Esophagus muscularis mucosa (tissue), 4 donors: ENCODE results near the gene E2F6. TPM values are rescaled to one million over a fixed set of nuclear protein-coding genes. Genes with fewer than 3 reads are reported as not detected.

ENCODE experiments used
- DNase-seq: peaks from one replicate; pipeline ENCODE4 v3.0.0-alpha.2; 2017; ENCODE audit errors: extremely low spot score
- H3K27ac ChIP-seq, 4 donors: fragments of 200-600 bp; sonication (generic); replicated peaks in 1 of 4; 1 replicate in 3 of 4; 2 replicates in 1 of 4; pipeline ENCODE4 v1.5.1; 2016 to 2019; ENCODE audit warnings: mild to moderate bottlenecking in 1 of 4
- H3K27me3 ChIP-seq, 4 donors: fragments of 200-600 bp; sonication (generic); one replicate each; pipeline versions ENCODE4 v1.5.1 to v1.6.0; 2016 to 2019
- H3K36me3 ChIP-seq, 4 donors: fragments of 200-600 bp; sonication (generic); one replicate each; pipeline ENCODE4 v1.5.1; 2016 to 2019
- H3K4me1 ChIP-seq, 4 donors: fragments of 200-600 bp; sonication (generic); one replicate each; pipeline ENCODE4 v1.5.1; 2016 to 2019
- H3K4me3 ChIP-seq, 4 donors: fragments of 200-600 bp; sonication (generic); 1 replicate in 2 of 4; 2 replicates in 2 of 4; pipeline ENCODE4 v1.5.1; 2016 to 2019; ENCODE audit warnings: mild to moderate bottlenecking in 4 of 4, moderate library complexity in 1 of 4
- H3K9me3 ChIP-seq, 4 donors: fragments of 200-600 bp; sonication (generic); 1 replicate in 3 of 4; 2 replicates in 1 of 4; pipeline ENCODE4 v1.5.1; 2016 to 2019
- EP300 ChIP-seq: sonication (generic); formaldehyde crosslinking; IDR thresholded peaks from one replicate; pipeline ENCODE4 v1.6.1; 2017; ENCODE audit warnings: antibody characterized with exemption
- POLR2A ChIP-seq: fragments of 450-650 bp; IDR thresholded peaks from one replicate; pipeline ENCODE4 v1.6.1; 2017; ENCODE audit warnings: antibody characterized with exemption, moderate library complexity, mild to moderate bottlenecking, low read depth
- POLR2AphosphoS5 ChIP-seq, 2 donors: sonication (generic); formaldehyde crosslinking; IDR thresholded peaks; one replicate each; pipeline ENCODE4 v1.6.1; 2017; ENCODE audit warnings: antibody characterized with exemption in 2 of 2
- WGBS: methylation state at CpG from one replicate; pipeline ENCODE4 v1.1.5; 2018; 5-methylcytosine and 5-hydroxymethylcytosine counted together
- intact Hi-C: fragments of 100-400 bp; cut with DNase I; formaldehyde crosslinking; loops from one replicate; pipeline ENCODE4 v1.15.1; 2023
- total RNA-seq, 4 donors: library from RNA; depleted of rRNA; stranded (reverse); fragments of >200 nt; gene quantifications; one replicate each; pipeline versions ENCODE4 v1.1.0 to v1.2.1, GENCODE V29; 2016
- TF ChIP-seq, protein P1 (sequence below), 3 experiments: fragments of 200-600 bp in 2 of 3; fragments of 450-650 bp in 1 of 3; sonication (generic) in 2 of 3; IDR thresholded peaks; one replicate each; pipeline ENCODE4 v1.5.1; 2017 to 2019; ENCODE audit warnings: antibody characterized with exemption in 3 of 3, mild to moderate bottlenecking in 2 of 3, moderate library complexity in 1 of 3

E2F6 gene
- total RNA-seq, 4 donors from 2014 or later, result 10.9 to 18.0 (median 17.0) TPM

DNA sequence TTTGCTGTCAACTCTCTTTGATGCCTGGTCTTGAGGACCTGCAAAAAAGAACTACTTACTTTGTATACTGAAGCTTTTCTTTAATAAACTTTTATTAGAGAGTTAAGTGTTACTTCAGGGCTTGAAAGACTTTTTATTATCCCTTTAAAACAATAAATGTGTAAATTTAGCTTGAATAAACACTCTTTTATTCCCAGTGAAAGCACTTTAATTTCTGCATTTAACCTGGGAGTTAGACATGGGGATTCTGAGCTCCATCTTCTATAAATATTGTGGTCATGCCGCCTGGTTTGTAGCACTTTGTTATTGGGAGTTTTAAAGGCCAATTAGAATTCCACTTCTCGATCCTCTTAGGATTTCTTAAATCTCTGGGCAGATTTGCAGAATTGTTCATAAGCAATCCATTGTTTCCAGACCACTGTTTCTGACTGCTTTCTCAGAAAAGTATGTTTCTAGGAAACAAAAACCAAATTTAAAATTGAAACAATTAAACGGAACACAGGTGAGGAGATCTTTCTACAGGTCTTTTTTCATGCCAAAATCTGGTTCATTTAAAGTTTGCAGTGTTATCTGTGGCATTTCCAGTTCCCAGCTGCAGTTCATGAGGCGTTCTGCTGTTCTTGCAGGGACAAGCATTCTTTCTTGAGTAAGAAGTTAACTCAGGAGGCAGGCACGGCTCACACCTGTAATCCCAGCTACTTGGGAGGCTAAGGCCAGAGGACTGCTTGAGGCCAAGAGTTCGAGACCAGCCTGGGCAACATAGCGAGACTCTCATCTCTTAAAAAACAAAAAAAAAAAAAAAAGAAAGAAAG lies 18.1 kb upstream of the E2F6 start:
- TF ChIP-seq POLR2AphosphoS5 (IDR thresholded peaks at IDR 0.05), result no peak
- TF ChIP-seq EP300, result no peak
- TF ChIP-seq, protein P1, sequence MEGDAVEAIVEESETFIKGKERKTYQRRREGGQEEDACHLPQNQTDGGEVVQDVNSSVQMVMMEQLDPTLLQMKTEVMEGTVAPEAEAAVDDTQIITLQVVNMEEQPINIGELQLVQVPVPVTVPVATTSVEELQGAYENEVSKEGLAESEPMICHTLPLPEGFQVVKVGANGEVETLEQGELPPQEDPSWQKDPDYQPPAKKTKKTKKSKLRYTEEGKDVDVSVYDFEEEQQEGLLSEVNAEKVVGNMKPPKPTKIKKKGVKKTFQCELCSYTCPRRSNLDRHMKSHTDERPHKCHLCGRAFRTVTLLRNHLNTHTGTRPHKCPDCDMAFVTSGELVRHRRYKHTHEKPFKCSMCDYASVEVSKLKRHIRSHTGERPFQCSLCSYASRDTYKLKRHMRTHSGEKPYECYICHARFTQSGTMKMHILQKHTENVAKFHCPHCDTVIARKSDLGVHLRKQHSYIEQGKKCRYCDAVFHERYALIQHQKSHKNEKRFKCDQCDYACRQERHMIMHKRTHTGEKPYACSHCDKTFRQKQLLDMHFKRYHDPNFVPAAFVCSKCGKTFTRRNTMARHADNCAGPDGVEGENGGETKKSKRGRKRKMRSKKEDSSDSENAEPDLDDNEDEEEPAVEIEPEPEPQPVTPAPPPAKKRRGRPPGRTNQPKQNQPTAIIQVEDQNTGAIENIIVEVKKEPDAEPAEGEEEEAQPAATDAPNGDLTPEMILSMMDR (IDR thresholded peaks at IDR 0.05), result no peak
- no peak for TF ChIP-seq POLR2A
- WGBS, result 61% methylated on average over 7 of the region's 7 CpGs
- Histone ChIP-seq H3K36me3 (no peaks in the 10 kb centered on the region), H3K27me3 (peaks cover 0 to 68% (median 35%) of the 10 kb centered on the region in 4 donors), H3K9me3 (no peaks in the 10 kb centered on the region), H3K27ac (no peak overlapping the region), H3K4me3 (peak overlapping the region; percentile 57 to 71 (median 59)), H3K4me1 (peaks cover 0 to 21% (median 17%) of the 10 kb centered on the region in 4 donors)
- no peak for DNase-seq
- intact Hi-C loops, result no loop called here

DNA sequence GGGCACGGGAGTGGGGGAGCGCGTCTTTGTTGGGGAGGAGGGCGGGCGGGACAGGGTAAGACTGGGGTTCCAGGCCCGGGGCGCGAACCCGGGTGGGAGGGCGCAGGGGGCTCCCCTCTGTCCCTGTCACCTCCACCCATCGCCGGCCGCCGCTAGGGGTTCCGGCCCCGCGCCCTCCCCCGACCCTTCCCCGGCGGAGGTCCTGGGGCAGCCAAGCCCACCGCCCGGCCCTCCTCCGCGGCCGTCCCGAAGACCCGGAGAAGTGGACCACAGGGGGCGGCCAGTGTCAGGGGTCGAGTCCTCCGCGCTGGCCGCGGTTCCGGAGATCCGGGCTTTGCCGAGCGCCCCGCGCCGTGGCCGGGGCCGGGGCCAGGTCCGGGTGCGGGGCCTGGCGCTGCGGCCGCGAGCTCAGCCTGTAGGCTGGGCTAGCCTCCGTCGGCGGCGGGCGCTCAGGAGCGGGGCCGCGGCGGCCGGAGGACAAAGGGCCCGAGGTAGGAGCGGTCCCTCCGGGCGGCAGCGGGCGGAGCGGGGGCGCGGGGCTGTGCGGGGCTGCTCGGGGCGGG lies 16.6 kb upstream of the E2F6 start:
- intact Hi-C loops, result no loop called here
- no peak for TF ChIP-seq POLR2A
- TF ChIP-seq, protein P1 (IDR thresholded peaks at IDR 0.05), result no peak
- no peak for TF ChIP-seq POLR2AphosphoS5 (IDR thresholded peaks at IDR 0.05)
- TF ChIP-seq EP300, result no peak

GRCh38 chr2:11481789-11482472 lies 16.0 kb upstream of the E2F6 start:
- TF ChIP-seq POLR2A (no peak), EP300 (no peak), POLR2AphosphoS5 (IDR thresholded peaks at IDR 0.05) (no peak)
- TF ChIP-seq, protein P1 (IDR thresholded peaks at IDR 0.05), result no peak
- Histone ChIP-seq H3K4me3 (peak overlapping the region; percentile 57 to 71 (median 59)), H3K36me3 (no peaks in the 10 kb centered on the region), H3K4me1 (peaks cover 0 to 21% (median 17%) of the 10 kb centered on the region in 4 donors), H3K9me3 (no peaks in the 10 kb centered on the region), H3K27ac (peak overlapping the region; percentile 32 to 62 (median 52)), H3K27me3 (peaks cover 0 to 54% (median 35%) of the 10 kb centered on the region in 4 donors)
- 54% methylated on average over 27 of the region's 61 CpGs for WGBS
- intact Hi-C loops, result no loop called here
- no peak for DNase-seq

More for the DNA sequence above, 16.6 kb upstream of the E2F6 start:
- Histone ChIP-seq H3K27ac (peak overlapping the region; percentile 32 to 62 (median 52)), H3K27me3 (peaks cover 0 to 60% (median 35%) of the 10 kb centered on the region in 4 donors), H3K9me3 (no peaks in the 10 kb centered on the region), H3K4me3 (peak overlapping the region; percentile 57 to 71 (median 59)), H3K36me3 (no peaks in the 10 kb centered on the region), H3K4me1 (peaks cover 0 to 21% (median 17%) of the 10 kb centered on the region in 4 donors)
- DNase-seq, result no peak
- no CpG with 5 or more reads among the region's 70 CpGs for WGBS

DNA sequence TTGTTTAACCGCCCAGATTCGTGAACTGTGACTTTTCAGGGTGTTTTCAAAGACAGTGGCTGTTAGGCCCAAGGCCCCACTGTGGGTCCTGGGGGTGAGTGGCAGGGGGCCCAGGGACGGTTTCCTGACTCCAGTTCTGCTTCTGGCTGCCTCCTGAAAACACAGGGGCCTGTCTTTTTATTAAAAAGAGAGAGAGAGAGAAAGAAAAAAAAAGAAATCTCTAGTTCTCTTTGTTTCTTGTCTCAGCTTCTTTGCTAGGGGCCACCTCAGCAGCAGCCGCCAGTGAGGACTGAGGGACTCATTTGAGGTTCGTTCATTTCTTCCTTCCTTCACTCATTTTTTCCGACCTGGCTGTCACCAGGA lies 15.4 kb upstream of the E2F6 start:
- no peaks in the 10 kb centered on the region for H3K9me3 ChIP-seq
- no peaks in the 10 kb centered on the region for H3K36me3 ChIP-seq
- H3K4me3 ChIP-seq, result no peak overlapping the region
- WGBS, result 81% methylated on average over 6 of the region's 6 CpGs
- H3K27me3 ChIP-seq, result peaks cover 0 to 50% (median 35%) of the 10 kb centered on the region in 4 donors
- no peak for DNase-seq
- peaks cover 0 to 21% (median 17%) of the 10 kb centered on the region in 4 donors for H3K4me1 ChIP-seq
- intact Hi-C loops, result no loop called here
- peak overlapping the region in 1 of 4 donors; percentile 62 for H3K27ac ChIP-seq
- TF ChIP-seq POLR2A (no peak), POLR2AphosphoS5 (IDR thresholded peaks at IDR 0.05) (no peak), EP300 (no peak)
- TF ChIP-seq, protein P1 (IDR thresholded peaks at IDR 0.05), result no peak
